GM21619 (cell line): Measurements from ENCODE around the gene SPTLC2.
"Not testable (repeated sequence)": the region's sequence is repeated elsewhere in the genome, so short reads cannot be mapped to it uniquely, and the experiment has no call there.

Experiments used
- ATAC-seq: cut with Tn5 transposase; IDR thresholded peaks from one replicate; pipeline ENCODE4 v1.9.1; 2021; ENCODE audit not compliant: unreplicated experiment

Gene SPTLC2

GRCh38 chr14:77554816-77555599 lies 61.4 kb downstream of the SPTLC2 start:
- ATAC-seq, result no peak

GRCh38 chr14:77554207-77554606 lies 62.2 kb downstream of the SPTLC2 start:
- ATAC-seq, result peak; percentile 70

- ATAC-seq, result no peak
Measured at GRCh38 chr14:77549451-77549850, 67.0 kb downstream of the SPTLC2 start.

DNA sequence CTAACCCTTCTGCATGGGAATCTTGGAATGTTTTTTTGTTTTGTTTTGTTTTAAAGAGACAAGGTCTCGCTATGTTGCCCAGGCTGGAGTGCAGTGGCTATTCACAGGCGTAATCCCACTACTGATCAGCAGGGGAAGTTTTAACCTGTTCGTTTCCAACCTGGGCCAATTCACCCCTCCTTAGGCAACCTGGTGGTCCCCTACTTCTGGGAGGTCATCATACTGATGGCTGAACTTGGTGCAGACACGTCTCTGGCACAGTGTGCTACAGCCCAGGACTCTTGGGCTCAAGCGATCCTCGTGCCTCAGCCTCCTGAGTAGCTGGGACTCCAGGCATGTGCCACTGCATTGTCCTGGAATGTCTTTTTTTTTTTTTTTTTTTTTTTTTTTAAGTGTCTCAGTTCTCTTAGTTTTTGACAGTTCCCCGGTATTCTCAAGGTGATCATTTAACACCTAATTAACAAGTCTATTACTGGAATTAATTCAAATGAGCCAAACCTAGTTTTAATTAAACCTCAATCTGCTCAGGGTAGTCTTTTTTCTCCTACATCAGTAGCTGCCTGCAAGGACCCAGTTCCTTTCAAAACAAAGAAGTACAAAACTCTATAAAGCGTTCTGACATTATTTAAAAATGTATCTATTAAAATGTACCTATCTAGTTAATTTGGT lies 68.8 kb downstream of the SPTLC2 start:
- no peak for ATAC-seq

DNA sequence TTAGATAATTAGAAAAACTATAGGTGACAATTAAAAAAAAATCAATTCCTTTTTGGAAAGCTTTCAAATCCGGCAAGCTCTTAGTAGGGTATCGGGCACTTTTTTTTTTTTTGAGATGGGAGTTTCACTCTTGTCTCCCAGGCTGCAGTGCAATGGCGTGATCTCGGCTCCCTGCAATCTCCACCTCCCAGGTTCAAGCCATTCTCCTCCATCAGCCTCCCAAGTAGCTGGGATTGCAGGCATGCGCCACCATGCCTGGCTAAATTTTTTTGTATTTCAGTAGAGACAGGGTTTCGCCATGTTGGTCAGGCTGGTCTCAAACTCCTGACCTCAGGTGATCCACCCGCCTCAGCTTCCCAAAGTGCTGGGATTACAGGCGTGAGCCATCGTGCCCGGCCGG lies 71.3 kb downstream of the SPTLC2 start:
- ATAC-seq, result not testable (repeated sequence)

GRCh38 chr14:77544571-77544970 lies 71.9 kb downstream of the SPTLC2 start:
- no peak for ATAC-seq

- ATAC-seq, result no peak
Measured at GRCh38 chr14:77543637-77544334, 72.7 kb downstream of the SPTLC2 start.

DNA sequence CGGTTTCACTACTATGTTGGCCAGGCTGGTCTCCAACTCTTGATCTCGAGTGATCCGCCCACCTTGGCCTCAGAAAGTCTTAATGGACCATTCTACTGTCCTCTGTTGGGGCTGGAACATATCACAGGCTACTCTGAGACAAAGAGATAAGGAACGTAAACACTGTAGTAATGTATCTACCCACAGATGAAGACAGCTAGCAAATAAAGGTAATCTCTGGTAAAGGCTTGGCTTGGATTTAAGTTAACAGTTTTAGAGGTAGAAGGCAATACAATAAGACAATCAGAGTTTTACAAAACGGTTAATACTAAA lies 73.2 kb downstream of the SPTLC2 start:
- ATAC-seq, result no peak

DNA sequence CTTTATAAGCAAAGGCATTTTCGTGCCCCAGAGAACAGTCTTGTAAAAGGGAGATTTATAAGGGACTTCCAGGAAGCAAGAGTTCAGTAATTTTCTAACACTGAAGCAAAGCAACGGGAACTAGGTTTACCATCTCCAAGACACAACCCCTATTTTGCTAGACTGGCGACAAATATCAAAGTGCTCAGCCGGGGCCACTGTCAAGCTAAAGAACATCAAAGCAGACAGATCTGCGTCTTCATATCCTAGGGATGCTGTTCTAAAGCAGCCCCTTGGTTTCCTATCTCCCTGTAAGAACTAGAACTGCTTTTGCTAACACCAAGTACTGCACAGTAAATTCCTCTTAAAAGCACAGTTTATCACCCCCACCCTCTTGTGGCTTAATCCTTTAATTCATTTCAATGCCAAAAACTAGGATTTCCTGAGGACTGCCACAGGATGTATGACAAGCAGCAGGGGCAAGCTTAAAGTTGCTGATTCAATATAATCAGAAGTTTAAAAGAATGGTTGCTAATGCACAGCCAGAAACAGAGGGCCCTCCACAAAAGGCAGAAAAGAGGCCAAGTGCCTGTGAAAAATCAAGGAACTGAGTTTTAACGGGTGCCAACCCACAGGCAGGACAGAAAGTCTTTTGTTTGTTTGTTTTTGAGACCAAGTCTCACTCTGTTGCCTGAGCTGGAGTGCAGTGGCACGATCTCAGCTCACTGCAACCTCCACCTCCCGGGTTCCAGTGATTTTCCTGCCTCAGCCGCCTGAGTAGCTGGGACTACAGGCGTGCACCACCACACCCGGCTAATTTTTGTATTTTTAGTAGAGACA lies 73.8 kb downstream of the SPTLC2 start:
- peak; percentile 23 for ATAC-seq

GRCh38 chr14:77541905-77542304 lies 74.5 kb downstream of the SPTLC2 start:
- ATAC-seq, result peak; percentile 69

GRCh38 chr14:77536951-77537350 lies 79.5 kb downstream of the SPTLC2 start:
- not testable (repeated sequence) for ATAC-seq

DNA sequence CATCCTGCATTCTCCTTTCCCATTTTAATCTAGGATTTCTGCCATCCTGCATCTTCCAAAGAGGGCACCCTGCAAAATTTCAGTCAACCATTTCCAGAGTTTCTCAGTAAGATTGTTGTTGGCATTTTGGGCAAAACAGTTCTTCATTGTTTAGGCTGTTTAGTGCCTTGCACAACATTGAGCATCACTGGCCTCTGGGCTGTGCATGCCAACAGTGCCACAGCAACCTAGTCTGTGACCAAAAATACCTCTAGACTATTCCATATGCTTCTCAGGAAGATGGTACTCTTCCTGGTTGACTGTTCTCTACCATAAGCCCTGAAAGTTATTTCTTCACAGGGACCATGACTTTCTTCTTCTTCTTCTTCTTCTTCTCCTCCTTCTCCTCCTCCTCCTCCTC lies 85.4 kb downstream of the SPTLC2 start:
- ATAC-seq, result no peak

- no peak for ATAC-seq
Measured at GRCh38 chr14:77529963-77530362, 86.5 kb downstream of the SPTLC2 start.

DNA sequence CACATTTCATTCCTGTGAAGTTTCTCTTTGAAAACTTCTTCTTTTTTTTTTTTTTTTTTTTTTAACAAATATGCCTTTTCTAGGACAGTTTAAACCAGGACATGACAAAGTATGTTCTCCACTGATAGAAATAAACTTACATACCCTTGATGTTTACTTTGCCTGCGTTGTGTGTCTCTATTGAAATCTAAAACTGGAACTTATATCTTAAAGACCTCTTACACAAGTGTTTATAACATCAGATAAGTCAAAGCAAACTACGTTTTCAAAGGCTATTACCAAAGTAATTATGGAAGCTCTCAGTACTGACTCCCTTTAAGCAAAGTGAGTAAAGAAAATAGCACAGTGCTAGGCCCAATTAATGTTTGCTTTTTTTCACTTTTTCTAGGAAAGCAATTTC lies 87.2 kb downstream of the SPTLC2 start:
- no peak for ATAC-seq

- not testable (repeated sequence) for ATAC-seq
Measured at GRCh38 chr14:77528701-77529100, 87.7 kb downstream of the SPTLC2 start.

DNA sequence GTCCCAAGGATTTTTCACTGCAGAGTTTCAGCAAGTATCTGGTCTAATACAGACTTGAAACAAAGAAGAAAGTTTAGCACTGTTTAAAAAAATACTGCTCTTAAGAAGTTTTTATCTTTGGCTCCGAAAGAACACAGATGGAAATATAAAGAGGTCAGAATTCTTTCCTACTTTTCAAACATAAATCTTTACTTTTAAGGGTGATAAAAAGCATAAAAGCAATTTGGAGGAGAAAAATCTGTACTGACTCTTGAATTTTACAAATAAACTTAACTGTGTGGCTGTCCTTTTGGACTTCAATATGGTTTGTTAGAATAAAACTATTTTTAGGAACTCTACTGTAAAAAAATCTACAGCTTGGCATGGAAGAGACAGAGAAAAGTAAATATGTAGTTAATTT lies 90.2 kb downstream of the SPTLC2 start:
- no peak for ATAC-seq

DNA sequence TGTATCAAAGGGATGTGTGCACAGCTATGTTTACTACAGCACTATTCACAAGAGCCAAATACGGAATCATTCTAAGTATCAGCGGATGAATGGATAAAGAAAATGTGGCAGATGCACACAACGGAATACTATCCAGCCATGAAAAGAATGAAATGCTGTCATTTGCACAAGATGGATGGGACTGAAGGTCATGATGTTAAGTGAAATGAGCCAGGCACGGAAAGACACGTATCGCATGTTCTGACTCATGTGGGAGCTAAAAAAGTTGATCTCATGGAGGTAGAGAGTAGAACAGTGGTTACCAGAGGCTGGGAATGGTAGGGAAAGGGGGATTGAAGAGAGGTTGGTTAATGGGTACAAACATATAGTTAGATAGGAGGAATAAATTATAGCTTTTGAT lies 91.9 kb downstream of the SPTLC2 start:
- ATAC-seq, result no peak

DNA sequence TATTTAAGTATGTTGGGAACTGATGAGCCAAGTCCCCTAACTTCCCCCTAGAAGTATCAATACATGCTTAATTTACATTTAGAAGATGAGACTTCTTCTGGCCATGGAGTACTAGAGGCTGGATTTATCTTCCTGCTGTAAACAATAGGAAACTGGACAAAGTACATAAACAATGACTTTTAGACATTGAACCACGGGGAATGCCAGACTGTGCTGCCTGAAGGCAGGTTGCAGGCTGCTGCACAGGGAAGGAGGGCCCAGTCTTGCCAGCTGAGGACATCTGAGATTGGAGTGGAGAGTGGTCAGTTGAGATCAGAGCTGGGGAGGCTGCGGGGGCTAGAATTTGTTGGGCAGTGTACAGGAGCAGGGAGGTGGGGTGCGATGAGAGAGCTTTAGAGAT lies 93.3 kb downstream of the SPTLC2 start:
- ATAC-seq, result no peak

DNA sequence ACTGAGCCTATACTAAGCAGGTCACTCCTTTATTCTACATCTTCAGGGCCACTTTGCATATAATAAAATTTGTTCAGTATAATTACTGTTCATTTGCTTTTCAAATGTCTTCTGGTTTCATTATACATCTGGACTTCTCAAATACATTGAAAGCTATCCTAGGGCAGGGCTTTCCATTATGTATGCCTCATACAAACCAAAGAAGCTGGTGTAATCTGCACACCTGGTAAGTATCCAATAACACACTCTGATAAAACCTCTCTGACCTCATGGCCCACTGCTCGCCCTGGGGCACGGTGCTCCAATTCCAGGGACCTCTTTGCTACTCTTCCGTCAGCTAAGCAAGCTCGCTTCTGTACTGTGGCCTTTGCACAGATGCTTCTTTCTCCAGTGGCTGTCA lies 95.9 kb downstream of the SPTLC2 start:
- ATAC-seq, result no peak

DNA sequence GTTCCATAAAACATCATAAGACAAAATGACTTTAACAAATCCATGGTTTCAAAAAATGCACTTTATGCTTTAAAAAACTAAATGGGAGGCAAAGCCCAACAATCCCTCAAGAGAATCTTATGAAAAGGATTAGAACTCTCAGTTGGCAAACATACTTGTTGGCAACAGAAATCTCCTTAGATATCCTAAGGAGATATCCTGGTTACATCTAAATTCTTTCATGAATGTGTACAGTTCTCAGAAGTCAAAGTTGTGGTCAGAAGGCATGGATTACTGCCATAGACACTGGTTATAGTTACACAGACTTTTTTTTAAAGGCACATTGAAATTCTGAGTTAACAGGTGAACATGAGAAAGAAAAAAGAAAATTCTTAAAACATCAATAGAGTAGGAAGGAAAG lies 100.3 kb downstream of the SPTLC2 start:
- no peak for ATAC-seq

DNA sequence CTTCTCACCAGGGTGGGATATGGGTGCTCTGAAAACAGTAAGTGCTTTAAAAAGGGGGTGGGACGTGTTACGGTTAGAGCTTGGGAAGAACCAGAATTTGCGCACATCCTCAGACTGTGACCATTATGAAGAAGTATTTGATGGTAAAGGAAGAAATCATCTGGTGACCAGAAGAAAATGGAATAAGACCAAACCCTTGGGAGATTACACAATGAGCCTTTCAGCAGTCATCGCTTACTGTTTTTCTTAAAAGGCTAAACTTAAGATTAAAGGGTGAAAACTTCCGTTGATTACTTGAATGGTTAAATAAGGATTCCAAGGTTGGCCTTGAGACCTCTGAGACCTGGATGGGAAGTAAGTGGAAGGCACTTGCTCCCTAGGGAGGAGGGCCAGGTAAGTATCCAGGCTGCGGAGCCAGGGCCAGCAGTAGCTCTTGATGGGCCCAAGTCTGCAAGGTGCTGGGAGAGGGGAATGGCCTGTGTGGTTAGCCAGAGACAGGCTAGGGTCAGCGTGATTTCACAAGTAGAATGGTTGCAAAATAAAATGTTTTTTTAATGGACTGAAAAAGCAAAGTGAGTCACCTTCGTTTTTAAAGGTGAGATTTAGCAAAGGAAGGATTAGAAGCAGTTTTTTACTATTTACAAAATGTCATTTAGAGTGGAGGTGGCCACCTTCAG lies 104.8 kb downstream of the SPTLC2 start:
- ATAC-seq, result no peak
